Neural progenitor cell (in vitro differentiated cells): ENCODE data around the gene TM9SF4. TPM values are rescaled to one million over a fixed set of nuclear protein-coding genes. Genes with fewer than 3 reads are reported as not detected.

Experiments used
- DNase-seq: peaks from one replicate; pipeline ENCODE4 v3.0.0-alpha.2; 2016; ENCODE audit warnings: low spot score
- H2AFZ ChIP-seq: fragments of 200-600 bp; sonication (generic); replicated peaks from 2 replicates; pipeline ENCODE4 v1.6.1; 2016; ENCODE audit warnings: antibody characterized with exemption
- H3F3A ChIP-seq: fragments of 200-600 bp; sonication (generic); 2 replicates; pipeline ENCODE4 v1.6.1; 2016; ENCODE audit warnings: antibody characterized with exemption, low read depth
- H3K27ac ChIP-seq: fragments of 200-600 bp; sonication (generic); 2 replicates; pipeline ENCODE4 v1.5.1; 2016; ENCODE audit warnings: mild to moderate bottlenecking
- H3K27me3 ChIP-seq: fragments of 200-600 bp; sonication (generic); 2 replicates; pipeline ENCODE4 v1.6.1; 2016; ENCODE audit warnings: mild to moderate bottlenecking, moderate library complexity
- H3K36me3 ChIP-seq: fragments of 200-600 bp; sonication (generic); 2 replicates; pipeline ENCODE4 v1.5.1; 2016
- H3K4me1 ChIP-seq: fragments of 200-600 bp; sonication (generic); 2 replicates; pipeline ENCODE4 v1.6.1; 2016; ENCODE audit warnings: mixed run types
- H3K4me2 ChIP-seq: fragments of 200-600 bp; sonication (generic); 2 replicates; pipeline ENCODE4 v1.6.1; 2016
- H3K4me3 ChIP-seq: fragments of 200-600 bp; sonication (generic); 2 replicates; pipeline ENCODE4 v1.5.1; 2016
- H3K79me2 ChIP-seq: fragments of 200-600 bp; sonication (generic); 2 replicates; pipeline ENCODE4 v1.6.1; 2016; ENCODE audit warnings: low read depth
- H3K9ac ChIP-seq: fragments of 200-600 bp; sonication (generic); 2 replicates; pipeline ENCODE4 v1.6.1; 2016
- H3K9me3 ChIP-seq: fragments of 200-600 bp; sonication (generic); 2 replicates; pipeline ENCODE4 v1.5.1; 2016; ENCODE audit warnings: low read depth
- H4K20me1 ChIP-seq: fragments of 200-600 bp; sonication (generic); 2 replicates; pipeline ENCODE4 v1.6.1; 2016; ENCODE audit warnings: low read depth
- H3K27ac Mint-ChIP-seq: 3 replicates; pipeline ENCODE4 v1.8.0; 2021; ENCODE audit warnings: mixed read lengths
- H3K27me3 Mint-ChIP-seq: 2 replicates; pipeline ENCODE4 v1.8.0; 2022; ENCODE audit warnings: low read depth, mild to moderate bottlenecking, inconsistent platforms, moderate library complexity, mixed read lengths; ENCODE audit not compliant: insufficient read depth
- H3K36me3 Mint-ChIP-seq: 3 replicates; pipeline ENCODE4 v1.8.0; 2021; ENCODE audit warnings: mixed read lengths
- H3K4me1 Mint-ChIP-seq: 3 replicates; pipeline ENCODE4 v1.8.0; 2021; ENCODE audit warnings: mixed read lengths
- H3K4me3 Mint-ChIP-seq: 3 replicates; pipeline ENCODE4 v1.8.0; 2021; ENCODE audit warnings: mild to moderate bottlenecking, moderate library complexity, mixed read lengths
- H3K9me3 Mint-ChIP-seq: 3 replicates; pipeline ENCODE4 v1.8.0; 2020; ENCODE audit warnings: mixed read lengths
- CTCF ChIP-seq: fragments of 200-600 bp; sonication (generic); IDR thresholded peaks from 2 replicates; pipeline ENCODE4 v1.5.1; 2017; ENCODE audit warnings: antibody characterized with exemption, mild to moderate bottlenecking
- EZH2 ChIP-seq: fragments of 200-600 bp; sonication (generic); IDR thresholded peaks from 2 replicates; pipeline ENCODE4 v1.6.1; 2017; ENCODE audit warnings: antibody characterized with exemption, mild to moderate bottlenecking, moderate library complexity
- EZH2phosphoT487 ChIP-seq: fragments of 200-600 bp; sonication (generic); IDR thresholded peaks from 2 replicates; pipeline ENCODE4 v1.6.1; 2017; ENCODE audit warnings: antibody characterized with exemption
- total RNA-seq: library from RNA; depleted of rRNA; stranded (reverse); fragments of >200 nt; gene quantifications from 2 replicates; pipeline ENCODE4 v1.2.3, GENCODE V29; 2015; ENCODE audit warnings: low replicate concordance

TM9SF4 gene
- total RNA-seq, 1 donor from 2014 or later, result 27.9 TPM

DNA sequence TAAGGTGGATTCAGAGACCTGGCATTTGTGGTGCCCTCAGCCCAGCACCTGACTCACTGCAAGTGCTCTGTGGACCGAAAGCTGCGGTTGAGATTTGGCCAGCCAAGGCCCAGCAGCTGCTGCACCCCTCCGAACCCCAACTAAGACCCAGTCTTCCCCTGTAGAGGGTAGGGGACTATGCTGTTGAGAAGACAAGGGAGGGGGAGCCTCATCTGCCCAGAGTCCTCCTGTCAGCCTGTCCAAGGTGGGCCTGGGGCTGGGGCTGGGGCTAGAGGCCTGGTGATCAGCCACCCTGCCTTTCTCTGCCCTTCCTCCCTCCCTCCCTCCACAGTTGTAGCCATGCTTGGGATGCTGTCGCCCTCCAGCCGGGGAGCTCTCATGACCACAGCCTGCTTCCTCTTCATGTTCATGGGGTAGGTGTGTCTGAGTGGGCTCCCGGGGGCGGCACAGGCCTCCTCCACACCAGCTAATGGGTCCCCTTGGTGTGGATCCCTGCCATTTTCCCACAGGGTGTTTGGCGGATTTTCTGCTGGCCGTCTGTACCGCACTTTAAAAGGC, 40.9 kb downstream of the TM9SF4 start:
- Histone ChIP-seq H3K27ac (no peak overlapping the region), H3K9me3 (no peaks in the 10 kb centered on the region), H3K4me1 (no peaks in the 10 kb centered on the region), H3K36me3 (peaks cover 11% of the 10 kb centered on the region), H3F3A (peaks cover 9% of the 10 kb centered on the region), H2AFZ (no peak overlapping the region), H3K27me3 (no peaks in the 10 kb centered on the region), H3K4me2 (no peak overlapping the region), H3K79me2 (no peaks in the 10 kb centered on the region), H4K20me1 (no peaks in the 10 kb centered on the region), H3K9ac (no peak overlapping the region), H3K4me3 (no peak overlapping the region)
- H3K4me1 Mint-ChIP-seq, result peaks cover 4% of the 10 kb centered on the region
- H3K27me3 Mint-ChIP-seq, result peaks cover 7% of the 10 kb centered on the region
- H3K9me3 Mint-ChIP-seq, result no peaks in the 10 kb centered on the region
- no peak overlapping the region for H3K4me3 Mint-ChIP-seq
- H3K27ac Mint-ChIP-seq, result no peak overlapping the region
- TF ChIP-seq EZH2 (no peak), CTCF (no peak), EZH2phosphoT487 (no peak)
- peaks cover 28% of the 10 kb centered on the region for H3K36me3 Mint-ChIP-seq
- DNase-seq, result no peak

GRCh38 chr20:32152421-32153155, 43.1 kb downstream of the TM9SF4 start:
- H3K79me2 ChIP-seq, result no peaks in the 10 kb centered on the region
- peaks cover 6% of the 10 kb centered on the region for H3K27me3 Mint-ChIP-seq

GRCh38 chr20:32153156-32153665, 43.7 kb downstream of the TM9SF4 start:
- Histone ChIP-seq H3K27ac (no peak overlapping the region), H4K20me1 (no peaks in the 10 kb centered on the region), H3K9ac (no peak overlapping the region), H3K4me2 (no peak overlapping the region), H3K79me2 (no peaks in the 10 kb centered on the region), H3K9me3 (no peaks in the 10 kb centered on the region), H2AFZ (no peak overlapping the region), H3K4me1 (no peaks in the 10 kb centered on the region), H3F3A (peaks cover 12% of the 10 kb centered on the region), H3K36me3 (peaks cover 7% of the 10 kb centered on the region), H3K4me3 (no peak overlapping the region), H3K27me3 (no peaks in the 10 kb centered on the region)
- Mint-ChIP-seq H3K27ac (no peak overlapping the region), H3K4me3 (no peak overlapping the region), H3K27me3 (peaks cover 6% of the 10 kb centered on the region), H3K36me3 (peaks cover 27% of the 10 kb centered on the region), H3K4me1 (peaks cover 6% of the 10 kb centered on the region), H3K9me3 (no peaks in the 10 kb centered on the region)
- TF ChIP-seq EZH2phosphoT487 (no peak), CTCF (no peak), EZH2 (no peak)
- no peak for DNase-seq

More at GRCh38 chr20:32152421-32153155, 43.1 kb downstream of the TM9SF4 start:
- no peak for DNase-seq
- H3K9me3 ChIP-seq, result no peaks in the 10 kb centered on the region
- no peak overlapping the region for H3K27ac ChIP-seq
- H3F3A ChIP-seq, result peaks cover 12% of the 10 kb centered on the region
- no peaks in the 10 kb centered on the region for H4K20me1 ChIP-seq
- no peaks in the 10 kb centered on the region for H3K4me1 ChIP-seq
- no peak overlapping the region for H3K4me3 ChIP-seq
- Mint-ChIP-seq H3K4me3 (no peak overlapping the region), H3K9me3 (no peaks in the 10 kb centered on the region), H3K4me1 (peaks cover 6% of the 10 kb centered on the region), H3K27ac (no peak overlapping the region), H3K36me3 (peaks cover 22% of the 10 kb centered on the region)
- no peak for TF ChIP-seq EZH2phosphoT487
- TF ChIP-seq CTCF, result no peak
- TF ChIP-seq EZH2, result no peak
- peaks cover 7% of the 10 kb centered on the region for H3K36me3 ChIP-seq
- no peak overlapping the region for H2AFZ ChIP-seq
- no peaks in the 10 kb centered on the region for H3K27me3 ChIP-seq
- no peak overlapping the region for H3K9ac ChIP-seq
- no peak overlapping the region for H3K4me2 ChIP-seq
